Epithelial cell of proximal tubule (primary cell): Measurements from ENCODE around the gene TMEM270. TPM values are rescaled to one million over a fixed set of nuclear protein-coding genes. Genes with fewer than 3 reads are reported as not detected.
A peak's percentile ranks its signal among the peaks of the same experiment; 100 is the strongest.
"Not testable (repeated sequence)": the region's sequence is repeated elsewhere in the genome, so short reads cannot be mapped to it uniquely, and the experiment has no call there.

Experiments used
- DNase-seq: peaks from one replicate; pipeline ENCODE4 v3.0.0-alpha.2; 2011; ENCODE audit warnings: low read depth
- H3K4me3 ChIP-seq: 2 replicates; pipeline ENCODE4 v1.5.1; 2011; ENCODE audit warnings: low read depth, mild to moderate bottlenecking, low read length
- total RNA-seq: library from RNA; depleted of rRNA; stranded (reverse); fragments of >200 nt; gene quantifications from 2 replicates; pipeline ENCODE4 v1.2.3, GENCODE V29; 2015
- TF ChIP-seq, protein P1 (sequence below): conservative IDR thresholded peaks from 2 replicates; pipeline ENCODE4 v1.5.1; 2012; ENCODE audit warnings: low read depth, mild to moderate bottlenecking, low read length

TMEM270 gene
- total RNA-seq, 1 donor from 2014 or later, result not detected

GRCh38 chr7:73840715-73841379, 20.1 kb upstream of the TMEM270 start:
- DNase-seq, result no peak
- peak overlapping the region; percentile 81 for H3K4me3 ChIP-seq
- TF ChIP-seq, protein P1, sequence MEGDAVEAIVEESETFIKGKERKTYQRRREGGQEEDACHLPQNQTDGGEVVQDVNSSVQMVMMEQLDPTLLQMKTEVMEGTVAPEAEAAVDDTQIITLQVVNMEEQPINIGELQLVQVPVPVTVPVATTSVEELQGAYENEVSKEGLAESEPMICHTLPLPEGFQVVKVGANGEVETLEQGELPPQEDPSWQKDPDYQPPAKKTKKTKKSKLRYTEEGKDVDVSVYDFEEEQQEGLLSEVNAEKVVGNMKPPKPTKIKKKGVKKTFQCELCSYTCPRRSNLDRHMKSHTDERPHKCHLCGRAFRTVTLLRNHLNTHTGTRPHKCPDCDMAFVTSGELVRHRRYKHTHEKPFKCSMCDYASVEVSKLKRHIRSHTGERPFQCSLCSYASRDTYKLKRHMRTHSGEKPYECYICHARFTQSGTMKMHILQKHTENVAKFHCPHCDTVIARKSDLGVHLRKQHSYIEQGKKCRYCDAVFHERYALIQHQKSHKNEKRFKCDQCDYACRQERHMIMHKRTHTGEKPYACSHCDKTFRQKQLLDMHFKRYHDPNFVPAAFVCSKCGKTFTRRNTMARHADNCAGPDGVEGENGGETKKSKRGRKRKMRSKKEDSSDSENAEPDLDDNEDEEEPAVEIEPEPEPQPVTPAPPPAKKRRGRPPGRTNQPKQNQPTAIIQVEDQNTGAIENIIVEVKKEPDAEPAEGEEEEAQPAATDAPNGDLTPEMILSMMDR, result no peak

DNA sequence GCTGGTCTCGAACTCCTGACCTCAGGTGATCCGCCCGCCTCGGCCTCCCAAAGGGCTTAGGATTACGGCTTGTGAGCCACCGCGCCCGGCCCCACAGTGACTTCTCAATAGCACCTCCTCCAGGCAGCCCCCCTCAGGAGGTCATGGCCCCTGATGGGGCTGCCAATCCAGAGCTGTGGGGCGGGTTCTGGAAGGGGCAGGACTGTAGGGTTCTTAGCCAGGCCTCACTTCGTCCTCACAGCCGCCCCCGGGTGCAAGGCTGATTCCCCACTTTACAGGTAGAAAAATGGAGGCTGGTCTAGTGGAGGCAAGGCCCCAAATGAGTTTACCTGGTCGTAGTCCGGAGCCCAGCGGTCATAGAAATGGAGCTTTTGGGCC, 19.3 kb upstream of the TMEM270 start:
- peak overlapping the region; percentile 81 for H3K4me3 ChIP-seq
- DNase-seq, result no peak
- TF ChIP-seq, protein P1, result no peak

- TF ChIP-seq, protein P1, result no peak
- DNase-seq, result no peak
- peak within 1 kb of the TSS; percentile 81 for H3K4me3 ChIP-seq
Observed at GRCh38 chr7:73842067-73842976, 18.6 kb upstream of the TMEM270 start, which contains the start of gene METTL27. METTL27 (minus strand) TSS chr7:73842516; CDS start chr7:73842140, 376 bp downstream.

DNA sequence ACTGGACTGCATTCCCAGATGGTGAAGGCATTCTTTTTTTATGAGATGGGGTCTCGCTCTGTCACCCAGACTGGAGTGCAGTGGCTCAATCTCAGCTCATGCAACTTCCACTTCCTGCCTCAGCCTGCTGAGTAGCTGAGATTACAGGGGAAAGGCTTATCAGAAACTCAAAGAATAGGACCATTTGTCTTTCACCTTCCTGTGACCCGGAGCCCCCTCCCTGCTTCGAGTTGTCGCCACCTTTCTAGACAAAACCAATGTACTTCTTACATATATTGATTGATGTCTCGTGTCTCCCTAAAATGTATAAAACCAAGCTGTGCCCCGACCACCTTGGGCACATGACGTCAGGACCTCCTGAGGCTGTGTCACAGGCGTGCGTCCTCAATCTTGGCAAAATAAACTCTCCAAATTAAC, 16.8 kb upstream of the TMEM270 start:
- no peak for DNase-seq
- H3K4me3 ChIP-seq, result no peak overlapping the region
- TF ChIP-seq, protein P1, result no peak

- TF ChIP-seq, protein P1, result no peak
- DNase-seq, result no peak
- no peak overlapping the region for H3K4me3 ChIP-seq
Observed at GRCh38 chr7:73844848-73845460, 16.0 kb upstream of the TMEM270 start.

- not testable (repeated sequence) for H3K4me3 ChIP-seq, DNase-seq
Observed at GRCh38 chr7:73845701-73846195, 15.2 kb upstream of the TMEM270 start.
